ENCODE data around the gene SUN3.
A peak's percentile ranks its signal among the peaks of the same experiment; 100 is the strongest.

The SUN3 gene

DNA sequence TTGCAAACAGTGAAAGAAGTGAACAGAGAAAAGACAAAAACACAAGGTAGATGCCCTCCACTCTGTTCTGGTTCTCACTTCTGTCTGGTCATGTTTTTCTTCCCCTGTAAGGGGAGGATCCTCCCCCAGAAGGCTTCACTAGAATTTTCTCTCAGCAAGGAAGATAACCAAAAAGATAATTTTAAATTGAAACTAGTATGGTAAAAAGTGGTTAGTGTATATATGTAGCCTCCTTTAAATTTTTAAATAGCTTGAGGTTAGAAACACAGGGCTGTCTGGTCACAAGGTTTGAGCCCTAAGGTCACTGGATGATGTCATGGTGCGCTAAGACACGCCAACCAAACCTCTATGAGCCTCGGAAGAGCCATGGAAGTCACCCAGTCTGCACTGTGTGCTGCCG lies 75.1 kb downstream of the SUN3 start:
- no peak for TF ChIP-seq CTCF (IDR thresholded peaks at IDR 0.05; ENCODE audit: low read length, missing control alignments)
- DNase-seq (ENCODE audit: low read depth), result no peak
- H3K4me3 ChIP-seq (replicated peaks; ENCODE audit: low read depth, low read length), result no peak overlapping the region

DNA sequence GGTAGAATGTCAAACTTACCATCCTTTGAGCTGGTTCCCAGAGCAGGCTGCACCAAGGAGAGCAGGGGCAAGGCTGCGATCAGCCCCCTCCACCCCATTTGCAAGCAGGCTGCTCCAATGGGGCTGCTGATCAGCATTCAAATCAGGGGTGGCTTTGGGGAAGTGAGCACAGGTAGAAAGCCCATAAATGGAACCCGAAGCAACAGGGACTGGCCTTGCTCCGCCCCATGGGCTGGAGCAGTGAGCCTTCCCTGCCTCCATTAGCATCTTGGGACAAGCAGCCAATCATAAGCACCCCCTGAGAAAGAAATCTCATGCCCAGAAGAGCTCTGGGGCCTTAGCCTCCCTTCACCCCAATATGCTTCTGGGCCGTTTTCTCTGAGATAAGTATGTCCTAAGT lies 76.7 kb downstream of the SUN3 start:
- no peak overlapping the region for H3K4me3 ChIP-seq (replicated peaks; ENCODE audit: low read depth, low read length)
- no peak for TF ChIP-seq CTCF (IDR thresholded peaks at IDR 0.05; ENCODE audit: low read length, missing control alignments)
- no peak for DNase-seq (ENCODE audit: low read depth)

DNA sequence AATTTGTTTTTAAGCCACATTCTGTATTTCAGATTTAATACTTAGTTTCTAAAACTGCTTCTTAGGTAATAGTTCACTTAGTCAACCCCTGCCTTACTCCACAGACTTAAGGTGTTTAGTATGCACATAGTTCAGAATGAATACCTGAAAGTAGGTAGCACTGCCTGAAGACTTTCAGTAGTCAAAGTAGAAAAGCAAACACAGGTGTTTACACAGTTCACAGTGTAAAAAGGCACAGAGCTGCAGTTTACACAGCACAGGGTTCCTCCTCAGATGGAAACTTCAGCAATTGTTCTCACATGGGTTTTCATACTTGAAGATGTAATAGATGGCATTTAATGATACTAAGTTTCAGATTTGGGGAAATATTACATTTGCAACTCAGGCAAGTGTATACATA lies 77.5 kb downstream of the SUN3 start:
- H3K4me3 ChIP-seq (replicated peaks; ENCODE audit: low read depth, low read length), result no peak overlapping the region
- no peak for TF ChIP-seq CTCF (IDR thresholded peaks at IDR 0.05; ENCODE audit: low read length, missing control alignments)
- DNase-seq (ENCODE audit: low read depth), result no peak

- peak; percentile 25 for DNase-seq (ENCODE audit: low read depth)
- no peak overlapping the region for H3K4me3 ChIP-seq (replicated peaks; ENCODE audit: low read depth, low read length)
- no peak for TF ChIP-seq CTCF (IDR thresholded peaks at IDR 0.05; ENCODE audit: low read length, missing control alignments)
These were observed 78.2 kb downstream of the SUN3 start for GRCh38 chr7:47950714-47951113.

GRCh38 chr7:47949703-47950102 lies 79.2 kb downstream of the SUN3 start:
- no peak for DNase-seq (ENCODE audit: low read depth)
- TF ChIP-seq CTCF (IDR thresholded peaks at IDR 0.05; ENCODE audit: low read length, missing control alignments), result no peak

GRCh38 chr7:47948141-47948790 lies 80.6 kb downstream of the SUN3 start, which contains the start of gene PKD1L1:
Gene PKD1L1 (minus strand): TSS chr7:47948466. CDS start chr7:47948440, 26 bp downstream.
- TF ChIP-seq CTCF (IDR thresholded peaks at IDR 0.05; ENCODE audit: low read length, missing control alignments), result no peak
- H3K4me3 ChIP-seq (replicated peaks; ENCODE audit: low read depth, low read length), result no peak within 1 kb of the TSS
- no peak for DNase-seq (ENCODE audit: low read depth)

More at GRCh38 chr7:47949703-47950102, 79.2 kb downstream of the SUN3 start:
- H3K4me3 ChIP-seq (replicated peaks; ENCODE audit: low read depth, low read length), result no peak overlapping the region

DNA sequence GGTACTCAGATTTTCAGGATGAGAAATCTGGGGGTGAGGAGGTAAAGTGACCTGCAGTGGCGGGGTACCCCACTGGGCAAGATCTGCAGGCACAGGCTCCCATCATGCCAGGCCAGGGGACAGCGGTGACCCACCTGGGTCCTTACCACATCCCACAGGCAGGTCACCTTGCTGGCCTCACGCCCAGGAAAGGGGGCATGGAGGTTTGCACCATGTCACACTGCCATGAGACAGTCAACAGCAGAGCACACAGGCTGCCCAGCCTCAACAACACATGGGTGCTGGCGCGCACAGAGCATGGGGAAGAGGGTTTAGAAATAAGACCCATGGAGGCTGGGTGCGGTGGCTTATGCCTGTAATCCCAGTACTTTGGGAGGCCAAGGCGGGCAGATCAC lies 81.6 kb downstream of the SUN3 start:
- DNase-seq (ENCODE audit: low read depth), result no peak
- no peak for TF ChIP-seq CTCF (IDR thresholded peaks at IDR 0.05; ENCODE audit: low read length, missing control alignments)
- H3K4me3 ChIP-seq (replicated peaks; ENCODE audit: low read depth, low read length), result no peak overlapping the region

All from fibroblast of pulmonary artery (primary cell).